HepG2 (cell line): ENCODE measurements around the gene CKAP5. TPM values are rescaled to one million over a fixed set of nuclear protein-coding genes. Genes with fewer than 3 reads are reported as not detected.

ENCODE experiments used
- ATAC-seq: fragments of 200-7000 bp; cut with Tn5 transposase; 3 replicates; pipeline ENCODE4 v1.9.1; 2020; ENCODE audit warnings: mild to moderate bottlenecking, moderate library complexity
- BruUV-seq: library from RNA; stranded (reverse); fragments of 400-500 nt; replicated peaks from 2 replicates; lab custom pipeline; 2021; lab: Mats Ljungman, UMichigan
- CTCF ChIA-PET: fragments of 300-600 bp; formaldehyde crosslinking; extraction: SDS; loops from one replicate; lab custom pipeline; 2021; ENCODE audit warnings: low total read pairs, inconsistent platforms, low intra/inter-chr PET ratio; lab: Yijun Ruan, JAX
- POLR2A ChIA-PET: fragments of 350-600 bp; sonication (Branson Sonifier 250); formaldehyde crosslinking; loops from one replicate; lab custom pipeline; 2020; ENCODE audit warnings: antibody characterized with exemption, inconsistent platforms; lab: Yijun Ruan, JAX
- DNase-seq: peaks from one replicate; pipeline ENCODE4 v3.0.0-alpha.2; 2015; ENCODE audit warnings: low spot score
- FAIRE-seq: peaks from 3 replicates; lab custom pipeline; 2011; peaks lifted over from hg19 to GRCh38; lab: Jason Lieb, UNC
- H2AFZ ChIP-seq: one replicate; pipeline ENCODE4 v1.6.1; 2011; ENCODE audit warnings: low read length, inconsistent platforms
- H3K27ac ChIP-seq: fragments of 300-600 bp; 3 replicates; pipeline ENCODE4 v1.8.0; 2011; ENCODE audit warnings: mixed run types, mild to moderate bottlenecking, mixed read lengths, low read length, inconsistent platforms; ENCODE audit not compliant: insufficient read depth; ENCODE audit errors: extremely low read length
- H3K27me3 ChIP-seq, 2 experiments: fragments of 200-600 bp in 1 of 2; 2 replicates in 1 of 2; 3 replicates in 1 of 2; pipeline versions ENCODE4 v1.6.0 to v1.8.0; 2011; ENCODE audit warnings: low read length in 2 of 2, mild to moderate bottlenecking in 2 of 2, moderate library complexity in 2 of 2, inconsistent platforms in 1 of 2; ENCODE audit not compliant: insufficient read depth in 2 of 2, control insufficient read depth in 1 of 2
- H3K36me3 ChIP-seq, 2 experiments: fragments of 200-600 bp in 1 of 2; replicated peaks in 1 of 2; 2 replicates in 1 of 2; 3 replicates in 1 of 2; pipeline versions ENCODE4 v1.5.1 to v1.8.0; 2011; ENCODE audit warnings: low read length in 2 of 2, inconsistent platforms in 1 of 2; ENCODE audit not compliant: insufficient read depth in 2 of 2, control insufficient read depth in 1 of 2
- H3K4me1 ChIP-seq: 2 replicates; pipeline ENCODE4 v1.5.1; 2012; ENCODE audit warnings: low read length, inconsistent platforms; ENCODE audit not compliant: insufficient read depth
- H3K4me2 ChIP-seq: 2 replicates; pipeline ENCODE4 v1.6.0; 2011; ENCODE audit warnings: low read depth, low read length, inconsistent platforms
- H3K4me3 ChIP-seq, 3 experiments: fragments of 200-600 bp in 1 of 3; sonication (generic), shearing (Covaris generic) in 1 of 3; replicated peaks in 1 of 3; 2 replicates each; pipeline ENCODE4 v1.5.1; 2011 to 2016; ENCODE audit warnings: low read length in 3 of 3, inconsistent platforms in 2 of 3, low read depth in 2 of 3, mild to moderate bottlenecking in 2 of 3, control low read depth in 1 of 3, mixed read lengths in 1 of 3; ENCODE audit not compliant: insufficient read depth in 1 of 3
- H3K79me2 ChIP-seq: one replicate; pipeline ENCODE4 v1.6.1; 2011; ENCODE audit warnings: low read length, inconsistent platforms; ENCODE audit not compliant: insufficient read depth
- H3K9ac ChIP-seq: 2 replicates; pipeline ENCODE4 v1.6.0; 2011; ENCODE audit warnings: mild to moderate bottlenecking, low read depth, low read length, inconsistent platforms; ENCODE audit not compliant: insufficient read depth
- H3K9me3 ChIP-seq: 2 replicates; pipeline ENCODE4 v1.5.1; 2012; ENCODE audit warnings: mild to moderate bottlenecking, low read length
- H4K20me1 ChIP-seq: 2 replicates; pipeline ENCODE4 v1.6.0; 2011; ENCODE audit warnings: inconsistent platforms, mild to moderate bottlenecking, low read length, moderate library complexity; ENCODE audit not compliant: insufficient read depth
- ATF1 ChIP-seq: IDR thresholded peaks from 2 replicates; pipeline ENCODE4 v1.6.1; 2016; ENCODE audit warnings: mild to moderate bottlenecking, control low read depth
- MBD4 ChIP-seq: IDR thresholded peaks from 2 replicates; pipeline ENCODE4 v1.6.1; 2012; ENCODE audit warnings: low read length, inconsistent platforms, borderline replicate concordance
- MEIS2 ChIP-seq: sonication (generic); formaldehyde crosslinking; IDR thresholded peaks from 2 replicates; pipeline ENCODE4 v1.9.0; 2021; ENCODE audit warnings: mild to moderate bottlenecking, missing genetic modification reagents
- MLLT10 ChIP-seq: sonication (generic); formaldehyde crosslinking; IDR thresholded peaks from 2 replicates; pipeline ENCODE4 v1.4.0; 2020; ENCODE audit warnings: missing genetic modification reagents
- NONO ChIP-seq, 2 experiments: fragments of 450-650 bp in 1 of 2; sonication (generic) in 1 of 2; formaldehyde crosslinking in 1 of 2; IDR thresholded peaks in 1 of 2; conservative IDR thresholded peaks in 1 of 2; 2 replicates each; pipeline versions ENCODE4 v1.6.1 to v1.8.0; 2017 to 2022; ENCODE audit warnings: mild to moderate bottlenecking in 1 of 2, missing genetic modification reagents in 1 of 2, moderate library complexity in 1 of 2
- PAF1 ChIP-seq: IDR thresholded peaks from 2 replicates; pipeline ENCODE4 v1.6.1; 2016; ENCODE audit warnings: missing genetic modification reagents, missing compliant biosample characterization
- POLR2AphosphoS5 ChIP-seq: IDR thresholded peaks from 2 replicates; pipeline ENCODE4 v1.6.1; 2012; ENCODE audit warnings: low read depth, low read length
- POLR2G ChIP-seq: fragments of 200-400 bp; formaldehyde crosslinking; IDR thresholded peaks from 2 replicates; pipeline ENCODE4 v1.6.1; 2018; ENCODE audit warnings: mild to moderate bottlenecking, low read depth, low read length, moderate library complexity
- RBM22 ChIP-seq: fragments of 200-400 bp; formaldehyde crosslinking; optimal IDR thresholded peaks from 2 replicates; pipeline ENCODE3; 2017; ENCODE audit warnings: mild to moderate bottlenecking, low read length, moderate library complexity
- SP5 ChIP-seq: IDR thresholded peaks from 2 replicates; pipeline ENCODE4 v1.6.1; 2016; ENCODE audit warnings: low read depth, borderline replicate concordance
- STAT5B ChIP-seq: sonication (generic); formaldehyde crosslinking; IDR thresholded peaks from 2 replicates; pipeline ENCODE4 v1.4.0; 2020; ENCODE audit warnings: missing genetic modification reagents
- ZC3H13 ChIP-seq: sonication (generic); formaldehyde crosslinking; IDR thresholded peaks from 2 replicates; pipeline ENCODE4 v1.8.1; 2023; ENCODE audit warnings: mild to moderate bottlenecking, missing genetic modification reagents, moderate library complexity
- ZSCAN30 ChIP-seq: sonication (generic); formaldehyde crosslinking; IDR thresholded peaks from 2 replicates; pipeline ENCODE4 v1.5.0; 2020; ENCODE audit warnings: mild to moderate bottlenecking, missing genetic modification reagents
- WGBS: methylation state at CpG from one replicate; pipeline ENCODE4 v1.1.6; 2017; ENCODE audit warnings: low lambda C conversion rate; 5-methylcytosine and 5-hydroxymethylcytosine counted together
- in situ Hi-C: cut with HindIII; loops from 2 replicates; pipeline ENCODE4 v1.10.0; 2017; ENCODE audit warnings: low pct_unique_long_range_greater_than_20kb; ENCODE audit not compliant: extremely low pct_ligation_motif_present
- intact Hi-C: fragments of 100-400 bp; cut with micrococcal nuclease; formaldehyde crosslinking; loops from one replicate; pipeline ENCODE4 v1.10.0; 2022; ENCODE audit not compliant: unreplicated experiment
- polyA plus RNA-seq, 8 experiments: library from polyadenylated mRNA; depleted of rRNA in 3 of 8; stranded (reverse) in 7 of 8; unstranded in 1 of 8; fragments of >200 nt; fragmentation: Illumina TruSeq in 4 of 8; extraction: Trizol in 4 of 8; gene quantifications; 2 replicates each; pipeline versions ENCODE4 v1.2.1 to v1.2.3, GENCODE V29; 2011 to 2016; ENCODE audit warnings: low read depth in 4 of 8, missing spikeins in 1 of 8, mixed read lengths in 1 of 8; ENCODE audit not compliant: insufficient read depth in 1 of 8
- total RNA-seq, 5 experiments: library from RNA; depleted of rRNA; stranded (reverse); fragments of >200 nt; fragmentation: Illumina TruSeq; extraction: Trizol; gene quantifications; 2 replicates each; pipeline ENCODE4 v1.2.3, GENCODE V29; 2016; ENCODE audit warnings: low read depth in 1 of 5
- TF ChIP-seq, protein P1 (sequence below): sonication (generic); formaldehyde crosslinking; IDR thresholded peaks from 2 replicates; pipeline ENCODE4 v1.5.0; 2020; ENCODE audit warnings: missing genetic modification reagents

Gene CKAP5
- total and polyA plus RNA-seq, 2 of the 13 experiments (the other 11 are each of a cell fraction or from before 2014, with no cell fraction given): 79.2 to 103 TPM

DNA sequence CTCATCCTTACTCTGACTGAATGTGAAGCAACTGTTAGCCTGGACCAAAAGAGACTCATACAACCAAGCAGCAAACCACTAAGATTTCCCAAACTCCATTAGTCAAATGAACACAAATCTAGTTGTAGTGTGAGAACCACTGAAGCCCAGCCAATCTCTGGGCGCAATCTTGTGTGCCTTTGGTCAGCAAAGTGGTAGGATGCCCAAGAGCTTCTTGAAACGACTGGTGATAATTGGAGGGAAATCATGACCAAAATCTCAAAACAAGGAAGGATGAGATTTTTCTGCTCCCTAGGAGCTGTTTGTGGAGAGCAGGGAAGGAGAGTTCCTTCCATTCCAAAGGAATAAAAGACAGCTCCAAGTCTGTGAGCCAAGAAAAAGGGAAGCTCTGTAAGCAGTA lies 103.0 kb downstream of the CKAP5 start:
- in situ Hi-C loops: no loop called here
- POLR2A ChIA-PET: interaction anchor here (1.4 to 4.8 kb wide), 8 partner anchors 8 to 68 kb away, joined by 3 to 38 read pairs (median 8); partner anchors contain the start of genes ARHGAP1, F2 and ZNF408
- peaks cover 31 to 57% of the 10 kb centered on the region in 2 experiments for H3K36me3 ChIP-seq

DNA sequence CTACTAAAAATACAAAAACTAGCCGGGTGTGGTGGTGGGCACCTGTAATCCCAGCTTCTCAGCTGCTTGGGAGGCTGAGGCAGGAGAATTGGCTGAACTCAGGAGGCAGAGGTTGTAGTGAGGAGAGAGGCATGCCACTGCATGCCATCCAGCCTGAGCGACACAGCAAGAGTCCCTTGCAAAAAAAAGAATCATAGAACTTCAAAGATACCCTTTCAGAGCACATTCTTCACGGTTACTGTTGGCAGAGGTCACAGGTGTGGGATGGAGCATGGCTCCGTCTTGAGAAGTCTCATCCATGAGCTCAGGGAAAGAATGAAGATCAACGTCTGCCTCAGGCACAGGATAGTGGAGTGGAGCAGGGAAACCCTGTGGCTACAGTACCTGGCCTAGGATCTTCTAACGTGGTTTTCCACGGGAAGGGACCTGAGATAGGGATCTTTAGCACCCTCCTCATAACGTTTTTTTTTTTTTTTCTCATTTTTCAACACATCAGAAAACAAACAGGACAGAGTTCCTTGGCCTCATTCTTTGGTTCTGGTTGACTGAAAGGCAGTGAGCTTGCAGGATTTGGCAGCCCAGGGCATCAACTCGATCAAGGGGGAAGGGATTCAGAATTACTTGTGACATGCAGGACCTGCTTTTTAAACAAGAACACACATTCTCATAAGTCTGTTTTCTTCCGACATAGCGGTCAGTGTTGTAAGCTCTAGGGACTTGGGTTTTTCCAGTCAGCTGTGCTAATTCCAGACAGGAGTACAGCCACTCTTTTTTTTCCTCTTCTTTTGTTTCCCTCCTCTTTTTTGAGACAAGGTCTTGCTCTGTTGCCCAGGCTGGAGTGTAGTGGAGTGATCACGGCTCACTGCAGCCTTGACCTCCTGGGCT lies 104.2 kb downstream of the CKAP5 start:
- ATAC-seq: peak; percentile 2
- no peaks in the 10 kb centered on the region for H3K27me3 ChIP-seq
- no peaks in the 10 kb centered on the region for H3K9me3 ChIP-seq
- H3K4me3 ChIP-seq: no peak overlapping the region
- no peak for DNase-seq
- no peak overlapping the region for H3K4me2 ChIP-seq
- CTCF ChIA-PET: no interaction called here
- H3K4me1 ChIP-seq: no peaks in the 10 kb centered on the region
- peaks cover 30% of the 10 kb centered on the region for H4K20me1 ChIP-seq
- H2AFZ ChIP-seq: no peak overlapping the region
- POLR2A ChIA-PET: interaction anchor here (0.7 to 4.8 kb wide), 6 partner anchors 8 to 67 kb away, joined by 3 to 38 read pairs (median 6); partner anchors contain the start of genes ARHGAP1, F2 and ZNF408
- WGBS: 75% methylated on average over 12 of the region's 12 CpGs
- BruUV-seq: no TSS peak
- FAIRE-seq: no peak
- in situ Hi-C loops: no loop called here
- H3K79me2 ChIP-seq: peaks cover 3% of the 10 kb centered on the region
- H3K36me3 ChIP-seq: peaks cover 29 to 53% of the 10 kb centered on the region in 2 experiments
- H3K9ac ChIP-seq: no peak overlapping the region
- peak overlapping the region; percentile 3 for H3K27ac ChIP-seq
- intact Hi-C loops: no loop called here
- no peak for TF ChIP-seq ZSCAN30 (CRISPR knock-in tag)
- TF ChIP-seq, protein P1, sequence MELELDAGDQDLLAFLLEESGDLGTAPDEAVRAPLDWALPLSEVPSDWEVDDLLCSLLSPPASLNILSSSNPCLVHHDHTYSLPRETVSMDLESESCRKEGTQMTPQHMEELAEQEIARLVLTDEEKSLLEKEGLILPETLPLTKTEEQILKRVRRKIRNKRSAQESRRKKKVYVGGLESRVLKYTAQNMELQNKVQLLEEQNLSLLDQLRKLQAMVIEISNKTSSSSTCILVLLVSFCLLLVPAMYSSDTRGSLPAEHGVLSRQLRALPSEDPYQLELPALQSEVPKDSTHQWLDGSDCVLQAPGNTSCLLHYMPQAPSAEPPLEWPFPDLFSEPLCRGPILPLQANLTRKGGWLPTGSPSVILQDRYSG: no peak

More for the DNA sequence above, 103.0 kb downstream of the CKAP5 start:
- Histone ChIP-seq H3K4me2 (no peak overlapping the region), H4K20me1 (peaks cover 23% of the 10 kb centered on the region), H3K9ac (no peak overlapping the region), H3K9me3 (no peaks in the 10 kb centered on the region), H3K27ac (no peak overlapping the region), H3K4me3 (no peak overlapping the region), H2AFZ (no peak overlapping the region), H3K79me2 (peaks cover 3% of the 10 kb centered on the region), H3K4me1 (no peaks in the 10 kb centered on the region), H3K27me3 (no peaks in the 10 kb centered on the region)
- CTCF ChIA-PET: no interaction called here
- WGBS: 100% methylated on average over 2 of the region's 2 CpGs
- BruUV-seq: no TSS peak
- FAIRE-seq (no peak), DNase-seq (no peak), ATAC-seq (no peak)
- intact Hi-C loops: no loop called here
- TF ChIP-seq POLR2AphosphoS5 (0 out of 2 replicates have a peak, but pooled peaks have one; percentile 39), MLLT10 (CRISPR knock-in tag) (no peak), MEIS2 (CRISPR knock-in tag) (no peak), ZC3H13 (peak; percentile 66; the same call in 1 of the 2 replicates), POLR2G (peak; percentile 59), SP5 (no peak), NONO (IDR thresholded peaks at IDR 0.05) (no peak), NONO (CRISPR knock-in tag; conservative IDR thresholded peaks at IDR 0.05) (peak; percentile 28; the same call in 1 of the 2 replicates), ATF1 (CRISPR knock-in tag) (no peak), PAF1 (CRISPR knock-in tag) (peak; percentile 88), MBD4 (0 out of 2 replicates have a peak, but pooled peaks have one; percentile 37), RBM22 (peak; percentile 96), STAT5B (CRISPR knock-in tag) (no peak)
